GM12874 (cell line): ENCODE results near the gene CPNE1.

ENCODE experiments used
- TF ChIP-seq, protein P1 (sequence below): IDR thresholded peaks from 2 replicates; pipeline ENCODE4 v1.5.1; 2011; ENCODE audit warnings: low read depth, mild to moderate bottlenecking, control low read depth, low read length, moderate library complexity; ENCODE audit not compliant: insufficient read depth

CPNE1 gene

DNA sequence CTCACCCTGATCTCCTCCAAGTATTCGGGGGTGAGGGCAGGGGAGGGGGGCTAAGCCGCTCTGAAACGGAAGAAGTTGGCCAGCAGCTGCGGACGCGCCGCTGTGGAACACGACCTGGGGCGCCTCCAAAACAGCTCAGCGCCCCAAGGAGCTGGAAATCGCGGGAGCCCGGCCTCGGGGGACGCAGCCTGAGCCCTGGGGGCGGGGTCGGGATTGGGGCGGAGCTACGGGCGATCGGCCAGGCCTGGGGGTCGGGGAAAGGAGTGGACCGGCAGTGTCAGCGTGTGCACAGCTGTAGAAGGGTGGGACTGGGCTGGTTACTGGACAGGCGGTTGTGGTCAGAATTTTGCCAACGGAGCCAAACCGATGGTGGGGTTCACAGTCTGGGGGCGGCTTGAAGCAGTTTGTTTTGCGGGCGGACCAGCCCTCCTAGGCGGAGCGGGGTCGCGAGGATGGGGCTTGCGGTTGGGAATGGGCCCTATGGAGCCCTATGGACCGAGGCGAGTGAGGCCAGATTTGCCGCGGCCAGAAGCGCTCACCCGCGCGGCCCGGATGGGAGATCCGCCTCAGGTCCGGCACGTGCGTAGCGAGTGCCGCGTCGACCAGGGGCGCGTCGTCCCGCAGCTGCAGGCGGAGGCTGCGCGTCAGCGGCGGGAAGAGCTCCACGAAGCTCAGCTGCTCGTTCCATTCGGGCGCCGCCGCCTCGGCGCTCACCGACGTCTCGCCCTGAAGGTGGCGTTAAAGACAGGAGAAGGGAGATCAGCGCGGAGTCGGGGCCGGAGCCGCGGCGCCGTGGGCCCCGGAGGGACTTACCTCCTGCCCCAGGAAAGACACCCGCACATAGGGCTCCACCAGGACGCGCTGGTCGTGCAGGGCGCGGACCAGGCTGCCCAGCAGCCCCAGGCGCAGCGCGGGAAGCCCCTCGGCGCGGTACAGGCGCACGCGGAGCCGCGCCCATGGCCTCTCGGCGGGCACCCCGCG is 63.4 kb downstream of the CPNE1 start:
- TF ChIP-seq, protein P1, sequence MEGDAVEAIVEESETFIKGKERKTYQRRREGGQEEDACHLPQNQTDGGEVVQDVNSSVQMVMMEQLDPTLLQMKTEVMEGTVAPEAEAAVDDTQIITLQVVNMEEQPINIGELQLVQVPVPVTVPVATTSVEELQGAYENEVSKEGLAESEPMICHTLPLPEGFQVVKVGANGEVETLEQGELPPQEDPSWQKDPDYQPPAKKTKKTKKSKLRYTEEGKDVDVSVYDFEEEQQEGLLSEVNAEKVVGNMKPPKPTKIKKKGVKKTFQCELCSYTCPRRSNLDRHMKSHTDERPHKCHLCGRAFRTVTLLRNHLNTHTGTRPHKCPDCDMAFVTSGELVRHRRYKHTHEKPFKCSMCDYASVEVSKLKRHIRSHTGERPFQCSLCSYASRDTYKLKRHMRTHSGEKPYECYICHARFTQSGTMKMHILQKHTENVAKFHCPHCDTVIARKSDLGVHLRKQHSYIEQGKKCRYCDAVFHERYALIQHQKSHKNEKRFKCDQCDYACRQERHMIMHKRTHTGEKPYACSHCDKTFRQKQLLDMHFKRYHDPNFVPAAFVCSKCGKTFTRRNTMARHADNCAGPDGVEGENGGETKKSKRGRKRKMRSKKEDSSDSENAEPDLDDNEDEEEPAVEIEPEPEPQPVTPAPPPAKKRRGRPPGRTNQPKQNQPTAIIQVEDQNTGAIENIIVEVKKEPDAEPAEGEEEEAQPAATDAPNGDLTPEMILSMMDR = peak; percentile 37; the same call in 1 of the 2 replicates

DNA sequence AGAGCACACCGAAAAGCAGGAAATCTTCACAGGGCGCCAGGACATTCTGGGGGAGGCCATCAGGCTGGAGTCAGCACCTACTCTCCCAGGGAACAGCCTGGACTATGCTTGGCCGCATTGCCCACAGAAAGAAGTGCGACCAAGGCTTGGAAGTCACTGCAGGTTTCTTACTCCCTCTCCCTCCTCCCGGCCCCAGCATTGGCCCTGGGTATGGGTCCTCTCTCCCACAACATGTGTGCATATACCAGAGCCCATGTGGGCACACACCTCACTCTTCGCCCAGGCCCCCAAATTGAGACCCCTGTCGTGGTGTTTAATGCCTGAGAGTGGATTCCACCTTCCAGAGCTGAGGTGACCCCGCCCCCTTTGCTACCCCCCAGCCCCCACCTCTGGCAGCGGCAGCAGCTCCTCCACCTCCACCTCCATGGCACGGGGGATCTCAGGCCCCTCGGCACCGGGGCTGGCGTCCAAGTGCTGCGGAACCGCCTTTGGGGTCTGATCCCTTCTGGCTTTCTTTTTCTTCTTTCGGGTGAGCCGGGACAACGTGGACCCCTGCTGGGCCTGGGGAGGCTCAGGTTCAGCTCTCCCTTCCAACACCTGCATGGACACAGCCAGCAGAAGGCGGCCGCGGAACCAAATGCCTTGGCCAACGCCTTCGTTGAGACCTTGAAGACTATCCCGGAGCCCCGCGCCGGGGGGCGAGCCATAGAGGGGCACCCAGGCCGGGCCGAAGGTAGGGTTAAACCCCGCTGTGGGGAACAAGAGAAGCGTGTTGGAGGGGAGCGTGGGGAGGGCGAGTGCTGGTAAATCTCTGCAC is 64.3 kb downstream of the CPNE1 start:
- TF ChIP-seq, protein P1 = no peak

DNA sequence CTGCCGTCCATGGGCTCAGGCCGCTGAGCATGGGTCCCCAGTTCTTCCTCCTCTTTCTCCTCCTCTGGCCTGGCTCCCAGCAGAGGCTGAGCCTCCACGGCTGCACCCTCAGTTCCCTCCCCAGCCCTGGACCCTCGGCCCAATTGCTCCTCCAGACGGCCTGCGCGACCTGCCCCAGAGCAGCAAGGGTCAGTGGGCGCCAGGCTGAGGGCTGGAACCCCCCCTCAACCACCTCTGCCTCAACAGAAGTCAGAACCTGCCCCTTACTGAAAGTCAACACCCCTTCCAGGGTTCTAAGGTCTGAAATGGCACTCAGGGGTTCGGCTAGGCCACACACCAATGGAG is 65.0 kb downstream of the CPNE1 start:
- TF ChIP-seq, protein P1 = no peak

DNA sequence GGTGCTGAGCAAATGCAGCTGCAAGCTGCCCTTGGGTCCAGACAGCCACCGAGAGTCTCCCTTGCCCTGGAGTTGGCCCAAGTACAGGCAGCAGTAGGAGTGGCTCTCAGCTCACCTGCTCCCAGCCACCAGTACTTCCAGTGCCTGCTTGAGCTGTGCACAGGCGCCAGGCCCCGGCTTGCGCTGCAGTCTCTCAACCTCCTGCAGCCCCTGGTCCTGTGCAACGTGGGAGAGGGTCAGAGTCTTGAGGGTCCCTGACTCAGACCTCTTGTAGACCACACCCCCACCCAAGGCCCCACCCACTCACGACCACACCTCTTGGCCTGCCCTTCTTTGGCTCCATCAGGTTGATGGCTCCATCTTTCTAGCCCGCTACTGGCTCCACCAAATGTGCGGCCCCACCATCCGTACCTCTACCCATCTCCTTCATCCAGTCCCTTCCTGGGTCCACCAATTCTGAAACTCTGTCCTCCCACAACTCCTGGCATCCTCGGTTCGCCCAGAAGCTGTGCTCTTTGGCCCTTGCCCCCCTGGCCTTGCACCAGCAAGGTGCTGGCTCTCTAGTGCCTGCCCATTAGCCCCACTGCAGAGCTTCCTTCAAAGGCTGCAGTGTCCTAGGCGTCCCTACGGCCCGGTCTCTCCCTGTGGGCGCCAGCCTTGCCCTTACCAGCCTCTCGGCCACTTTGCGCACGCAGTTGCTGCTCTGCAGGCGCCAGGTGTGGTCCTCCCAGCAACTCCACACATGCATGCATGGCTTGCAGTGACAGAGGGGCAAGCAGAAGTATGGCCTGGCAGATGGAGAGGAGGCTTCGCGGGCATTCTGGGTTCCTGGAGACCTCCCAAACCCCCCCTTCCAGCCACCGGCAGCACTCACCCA is 65.6 kb downstream of the CPNE1 start:
- TF ChIP-seq, protein P1 = no peak

DNA sequence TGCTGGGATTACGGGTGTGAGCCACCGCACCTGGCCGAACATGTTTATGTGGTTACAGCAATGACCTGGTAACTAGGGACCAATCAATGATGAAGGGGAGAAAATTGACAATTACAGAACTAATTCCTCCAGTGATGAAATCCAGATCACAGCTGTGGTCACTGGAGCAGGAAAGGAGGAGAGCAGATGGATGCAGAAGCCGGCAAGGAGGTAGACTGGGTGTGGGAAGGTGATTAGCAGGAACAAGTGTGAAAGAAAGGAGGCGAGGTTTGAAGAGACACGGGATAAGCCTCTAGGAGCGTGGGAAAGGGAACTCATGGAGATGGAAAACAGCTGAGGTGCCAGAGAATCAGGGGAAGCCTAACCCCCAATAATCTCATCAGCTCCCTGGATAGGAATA is 66.2 kb downstream of the CPNE1 start:
- TF ChIP-seq, protein P1 = no peak

DNA sequence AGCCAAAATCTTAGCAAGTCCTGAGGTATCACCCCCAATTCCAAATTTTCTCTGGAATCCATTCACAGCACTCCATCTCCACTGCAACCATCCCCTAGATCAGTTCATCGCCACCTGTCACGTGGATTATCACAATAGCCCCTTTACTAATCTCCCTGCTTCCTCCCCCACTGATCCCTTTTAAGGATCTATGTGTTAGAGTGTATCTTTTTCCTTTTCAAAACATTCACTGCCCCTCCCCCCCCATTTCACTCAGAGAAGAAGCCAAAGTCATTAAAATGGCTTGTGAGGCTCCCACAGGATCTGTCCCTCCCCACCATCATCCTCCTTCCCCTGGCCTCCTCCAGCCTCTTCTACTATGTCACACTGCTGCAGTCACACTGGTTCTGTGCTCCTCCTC is 67.5 kb downstream of the CPNE1 start:
- TF ChIP-seq, protein P1 = no peak
